HL-60 (cell line): ENCODE measurements around the gene IFIT1B.

Experiments
- GABPA ChIP-seq: IDR thresholded peaks from 2 replicates; pipeline ENCODE4 v1.6.1; 2012; ENCODE audit warnings: low read depth
- POLR2AphosphoS5 ChIP-seq: IDR thresholded peaks from 2 replicates; pipeline ENCODE4 v1.6.1; 2012; ENCODE audit warnings: low read depth
- TF ChIP-seq, protein P1 (sequence below): IDR thresholded peaks from one replicate; pipeline ENCODE4 v1.5.1; 2011; ENCODE audit warnings: low read length, control low read depth, inconsistent platforms; ENCODE audit not compliant: insufficient read depth
- TF ChIP-seq, protein P2 (sequence below): IDR thresholded peaks from 2 replicates; pipeline ENCODE4 v1.6.1; 2012; ENCODE audit warnings: low read depth; ENCODE audit not compliant: insufficient replicate concordance

DNA sequence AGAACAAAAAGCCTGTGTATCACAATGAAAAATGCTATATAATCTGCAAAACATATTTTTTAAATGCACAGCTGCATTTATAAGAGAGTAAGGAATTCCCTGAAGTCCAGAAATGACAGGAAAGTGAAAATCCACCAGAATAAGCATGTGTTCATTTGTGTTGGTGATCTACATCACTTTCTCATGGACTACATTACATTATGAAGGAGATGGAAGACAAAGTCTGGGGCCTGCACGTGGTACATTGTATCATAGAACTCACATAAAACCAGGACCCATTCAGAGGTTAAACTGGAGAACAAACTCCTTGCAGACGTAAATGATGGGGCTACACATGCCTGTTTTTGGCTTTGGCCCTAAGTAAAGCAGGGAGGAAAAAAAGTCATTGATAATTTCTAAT, 33.7 kb upstream of the IFIT1B start:
- TF ChIP-seq POLR2AphosphoS5 (no peak), GABPA (no peak)
- TF ChIP-seq, protein P1, sequence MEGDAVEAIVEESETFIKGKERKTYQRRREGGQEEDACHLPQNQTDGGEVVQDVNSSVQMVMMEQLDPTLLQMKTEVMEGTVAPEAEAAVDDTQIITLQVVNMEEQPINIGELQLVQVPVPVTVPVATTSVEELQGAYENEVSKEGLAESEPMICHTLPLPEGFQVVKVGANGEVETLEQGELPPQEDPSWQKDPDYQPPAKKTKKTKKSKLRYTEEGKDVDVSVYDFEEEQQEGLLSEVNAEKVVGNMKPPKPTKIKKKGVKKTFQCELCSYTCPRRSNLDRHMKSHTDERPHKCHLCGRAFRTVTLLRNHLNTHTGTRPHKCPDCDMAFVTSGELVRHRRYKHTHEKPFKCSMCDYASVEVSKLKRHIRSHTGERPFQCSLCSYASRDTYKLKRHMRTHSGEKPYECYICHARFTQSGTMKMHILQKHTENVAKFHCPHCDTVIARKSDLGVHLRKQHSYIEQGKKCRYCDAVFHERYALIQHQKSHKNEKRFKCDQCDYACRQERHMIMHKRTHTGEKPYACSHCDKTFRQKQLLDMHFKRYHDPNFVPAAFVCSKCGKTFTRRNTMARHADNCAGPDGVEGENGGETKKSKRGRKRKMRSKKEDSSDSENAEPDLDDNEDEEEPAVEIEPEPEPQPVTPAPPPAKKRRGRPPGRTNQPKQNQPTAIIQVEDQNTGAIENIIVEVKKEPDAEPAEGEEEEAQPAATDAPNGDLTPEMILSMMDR, result no peak
- TF ChIP-seq, protein P2, sequence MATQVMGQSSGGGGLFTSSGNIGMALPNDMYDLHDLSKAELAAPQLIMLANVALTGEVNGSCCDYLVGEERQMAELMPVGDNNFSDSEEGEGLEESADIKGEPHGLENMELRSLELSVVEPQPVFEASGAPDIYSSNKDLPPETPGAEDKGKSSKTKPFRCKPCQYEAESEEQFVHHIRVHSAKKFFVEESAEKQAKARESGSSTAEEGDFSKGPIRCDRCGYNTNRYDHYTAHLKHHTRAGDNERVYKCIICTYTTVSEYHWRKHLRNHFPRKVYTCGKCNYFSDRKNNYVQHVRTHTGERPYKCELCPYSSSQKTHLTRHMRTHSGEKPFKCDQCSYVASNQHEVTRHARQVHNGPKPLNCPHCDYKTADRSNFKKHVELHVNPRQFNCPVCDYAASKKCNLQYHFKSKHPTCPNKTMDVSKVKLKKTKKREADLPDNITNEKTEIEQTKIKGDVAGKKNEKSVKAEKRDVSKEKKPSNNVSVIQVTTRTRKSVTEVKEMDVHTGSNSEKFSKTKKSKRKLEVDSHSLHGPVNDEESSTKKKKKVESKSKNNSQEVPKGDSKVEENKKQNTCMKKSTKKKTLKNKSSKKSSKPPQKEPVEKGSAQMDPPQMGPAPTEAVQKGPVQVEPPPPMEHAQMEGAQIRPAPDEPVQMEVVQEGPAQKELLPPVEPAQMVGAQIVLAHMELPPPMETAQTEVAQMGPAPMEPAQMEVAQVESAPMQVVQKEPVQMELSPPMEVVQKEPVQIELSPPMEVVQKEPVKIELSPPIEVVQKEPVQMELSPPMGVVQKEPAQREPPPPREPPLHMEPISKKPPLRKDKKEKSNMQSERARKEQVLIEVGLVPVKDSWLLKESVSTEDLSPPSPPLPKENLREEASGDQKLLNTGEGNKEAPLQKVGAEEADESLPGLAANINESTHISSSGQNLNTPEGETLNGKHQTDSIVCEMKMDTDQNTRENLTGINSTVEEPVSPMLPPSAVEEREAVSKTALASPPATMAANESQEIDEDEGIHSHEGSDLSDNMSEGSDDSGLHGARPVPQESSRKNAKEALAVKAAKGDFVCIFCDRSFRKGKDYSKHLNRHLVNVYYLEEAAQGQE, result no peak
